NCI-H526 (cell line): ENCODE data around the gene CHPT1.
"Not testable (repeated sequence)": the region's sequence is repeated elsewhere in the genome, so short reads cannot be mapped to it uniquely, and the experiment has no call there.

Experiments used
- DNase-seq, 2 experiments: peaks; one replicate each; lab custom pipeline; 2025; lab: John Stamatoyannopoulos, UW

CHPT1 gene

DNA sequence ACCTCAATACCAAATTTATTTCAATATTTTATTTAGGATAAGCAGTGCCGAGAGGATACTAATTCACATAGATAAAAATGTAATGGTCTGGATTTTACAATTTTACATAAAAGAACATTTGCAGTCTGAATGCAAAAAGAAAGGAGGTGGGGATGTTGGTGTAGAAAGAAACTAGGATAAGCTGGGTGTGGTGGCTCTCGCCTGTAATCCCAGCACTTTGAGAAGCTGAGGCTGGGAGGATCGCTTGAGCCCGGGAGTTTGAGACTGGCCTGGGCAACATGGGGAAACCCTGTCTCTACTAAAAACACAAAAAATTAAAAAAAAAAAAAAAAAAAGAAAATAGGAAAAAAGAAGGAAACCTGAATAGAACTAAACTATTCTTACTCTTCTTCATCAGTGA is 25.0 kb downstream of the CHPT1 start:
- no peak for DNase-seq

DNA sequence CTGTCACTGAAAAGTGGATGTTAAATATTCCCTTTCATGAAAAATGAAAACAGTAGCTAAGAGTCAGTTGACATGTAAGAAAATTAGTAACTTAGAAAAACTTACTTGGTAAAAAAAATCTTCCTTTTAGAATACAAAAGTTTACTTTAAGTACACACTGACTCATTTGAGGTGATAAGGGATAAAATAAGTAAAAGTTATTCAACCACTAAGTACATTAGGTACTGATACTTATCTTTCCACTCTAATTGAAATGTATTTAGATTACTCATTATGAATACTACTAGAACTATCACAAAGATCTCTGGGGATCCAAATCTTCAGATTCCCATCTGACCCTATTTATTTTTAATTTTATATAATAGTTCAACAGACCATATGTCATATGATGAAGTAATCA is 29.7 kb downstream of the CHPT1 start:
- DNase-seq, result no peak

DNA sequence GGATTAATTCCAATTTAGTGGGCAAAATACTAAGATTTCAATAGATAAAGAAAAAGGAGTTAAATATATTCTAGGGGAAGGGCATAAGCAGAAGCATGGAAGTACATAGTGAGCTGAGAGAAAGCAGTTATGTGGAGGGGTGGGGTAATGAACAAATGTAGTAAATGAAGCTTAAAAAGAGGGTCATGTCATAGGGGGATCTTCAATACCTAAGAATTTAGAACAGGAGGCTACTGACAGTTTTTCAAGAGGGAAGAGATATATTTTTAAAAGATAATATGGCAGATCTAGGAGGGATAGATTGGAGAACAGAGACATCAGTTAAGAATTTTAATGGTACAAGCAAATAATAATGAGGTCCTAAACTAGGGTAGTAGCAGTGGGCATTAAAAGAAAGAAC is 32.4 kb downstream of the CHPT1 start:
- DNase-seq, result no peak

DNA sequence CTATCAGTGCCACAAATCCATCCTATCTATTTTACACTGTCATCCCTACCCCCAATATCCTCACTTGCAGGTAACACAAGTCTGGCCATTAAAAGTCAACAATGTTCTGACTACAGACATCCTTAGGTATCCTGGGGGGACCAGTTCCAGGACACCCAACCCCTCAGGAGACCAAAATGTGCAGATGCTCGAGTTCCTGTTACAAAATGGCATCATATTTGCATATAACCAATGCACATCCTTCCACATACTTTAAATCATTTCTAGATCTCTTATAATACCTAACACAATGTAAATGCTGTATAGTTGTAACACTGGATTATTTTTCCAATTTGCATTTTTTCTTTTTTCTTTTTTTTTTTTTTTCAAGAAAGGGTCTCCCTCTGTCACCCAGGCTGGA is 34.9 kb downstream of the CHPT1 start:
- no peak for DNase-seq

DNA sequence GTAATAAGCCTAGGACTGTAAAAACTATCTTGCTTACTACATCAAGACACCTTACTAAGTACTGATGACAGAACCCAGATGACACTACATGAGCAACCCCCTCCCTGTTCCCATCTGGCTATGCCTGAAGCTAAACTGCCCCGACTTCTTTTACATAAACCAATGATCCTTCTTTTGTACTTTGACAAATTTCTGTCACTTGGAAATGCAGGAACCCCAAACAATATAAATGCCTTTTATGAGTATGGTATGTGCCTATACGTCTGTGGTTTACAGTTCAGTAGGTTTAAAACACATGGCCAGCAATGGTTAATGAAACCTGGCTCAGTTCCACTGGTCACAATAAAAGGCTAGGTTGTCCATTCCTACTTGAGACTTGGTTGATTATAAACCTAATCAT is 35.7 kb downstream of the CHPT1 start:
- no peak for DNase-seq

DNA sequence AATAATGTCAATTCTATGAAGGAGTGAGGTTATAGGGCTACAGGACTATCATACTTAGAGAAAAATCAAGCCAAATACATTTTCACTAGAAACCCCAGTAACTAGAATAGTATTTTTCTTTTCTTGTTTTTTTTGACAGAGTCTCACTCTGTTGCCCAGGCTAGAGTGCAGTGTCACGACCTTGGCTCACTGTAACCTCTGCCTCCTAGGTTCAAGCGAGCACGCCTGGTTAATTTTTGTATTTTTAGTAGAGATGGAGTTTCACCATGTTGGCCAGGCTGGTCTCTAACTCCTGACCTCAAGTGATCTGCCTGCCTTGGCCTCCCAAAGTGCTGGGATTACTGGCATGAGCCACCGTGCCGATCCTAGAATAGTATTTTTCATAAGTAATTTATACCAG is 37.0 kb downstream of the CHPT1 start:
- DNase-seq, result not testable (repeated sequence)

DNA sequence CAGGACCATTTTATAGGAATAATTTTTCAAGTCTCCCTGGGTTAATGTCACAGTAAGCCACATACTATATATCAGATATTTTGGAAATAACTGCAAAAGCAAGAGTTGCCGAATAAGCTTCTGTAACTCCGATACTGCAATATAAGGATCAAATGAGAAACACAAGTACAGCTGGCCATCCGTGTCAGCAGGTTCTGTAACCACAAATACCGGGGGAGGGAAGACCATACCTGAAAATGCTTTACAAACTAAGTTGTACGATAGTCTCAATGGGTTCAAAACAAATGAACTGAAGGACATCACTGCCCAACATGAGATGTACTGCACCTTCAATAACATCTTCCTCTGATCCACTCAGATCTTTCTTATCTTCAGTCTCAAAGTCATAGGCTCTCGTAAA is 40.0 kb downstream of the CHPT1 start:
- DNase-seq, result no peak

DNA sequence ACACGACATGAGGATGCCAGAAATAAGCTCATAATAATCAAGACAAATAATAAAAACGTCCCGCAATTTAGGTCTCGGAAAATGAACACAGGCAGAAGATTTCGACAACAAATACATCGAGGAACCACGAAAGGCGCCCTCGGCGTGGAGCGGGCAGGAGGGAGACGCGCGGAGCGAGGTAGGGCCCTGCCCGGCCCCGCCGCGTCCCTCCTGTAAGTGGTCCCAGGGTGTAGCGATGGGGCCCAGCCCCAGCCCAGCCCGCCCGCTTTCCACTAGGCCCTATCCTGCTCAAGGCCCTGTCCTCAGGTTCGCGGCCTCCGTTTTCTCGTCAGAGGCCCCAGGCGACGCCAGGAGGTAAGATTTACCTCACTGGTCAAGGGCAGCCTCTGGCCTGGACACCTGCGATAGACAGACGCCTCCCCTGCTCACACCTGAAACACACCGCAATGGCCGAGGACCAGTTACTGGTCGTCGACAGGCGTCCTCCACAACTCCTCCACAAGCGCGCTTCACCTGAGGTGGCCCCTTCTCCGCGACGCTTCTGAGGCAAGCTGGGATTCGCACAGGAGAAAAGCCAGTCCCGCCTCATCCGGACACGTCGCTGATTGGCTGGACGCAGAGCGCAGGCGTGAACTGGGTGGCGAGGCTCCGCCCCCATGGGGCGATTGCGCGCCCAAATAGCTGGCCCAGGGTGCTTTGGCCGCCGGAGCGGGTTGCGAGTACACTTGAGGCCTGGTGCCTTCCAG is 41.7 kb downstream of the CHPT1 start, which contains the start of gene SYCP3:
TSS of gene SYCP3 (minus strand) at position 543 of the 746 bp plus-strand sequence. CDS start 1,527 bp downstream, outside the sequence.
- DNase-seq, result no peak

DNA sequence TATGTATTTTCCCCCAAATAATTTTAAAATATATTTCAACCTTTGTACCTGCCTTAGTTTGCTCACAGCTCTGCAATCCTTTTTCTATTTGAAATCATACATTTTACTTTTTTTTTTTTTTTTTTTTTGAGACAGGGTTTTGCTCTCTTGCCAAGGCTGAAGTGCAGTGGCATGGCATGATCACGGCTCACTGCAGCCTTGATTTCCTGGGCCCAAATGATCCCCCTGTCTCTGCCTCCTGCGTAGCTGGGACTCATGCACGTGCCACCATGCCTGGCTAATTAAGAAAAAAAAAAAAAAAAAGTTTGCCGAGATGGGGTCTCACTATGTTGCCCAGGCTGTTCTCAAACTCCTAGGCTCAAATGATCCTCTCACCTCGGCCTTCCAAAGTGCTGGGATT is 43.1 kb downstream of the CHPT1 start:
- no peak for DNase-seq

DNA sequence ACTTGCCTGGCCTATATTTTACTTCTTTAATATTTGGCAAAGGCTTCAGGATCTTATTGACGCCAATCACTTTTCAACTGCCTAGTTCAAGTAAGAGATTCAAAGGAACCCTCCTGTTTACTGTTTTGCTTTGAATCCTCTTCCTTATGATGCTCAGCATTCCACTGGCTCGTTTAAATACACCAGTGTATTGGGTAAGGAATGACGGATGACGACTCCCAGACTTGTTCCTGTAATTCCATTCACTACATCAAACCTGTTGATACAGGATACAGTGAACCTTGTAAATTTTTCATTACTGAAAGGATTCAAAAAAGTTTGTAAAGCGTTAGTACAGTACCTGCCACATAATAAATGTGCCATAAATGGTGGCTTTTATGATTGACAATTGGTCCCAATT is 43.5 kb downstream of the CHPT1 start:
- no peak for DNase-seq

DNA sequence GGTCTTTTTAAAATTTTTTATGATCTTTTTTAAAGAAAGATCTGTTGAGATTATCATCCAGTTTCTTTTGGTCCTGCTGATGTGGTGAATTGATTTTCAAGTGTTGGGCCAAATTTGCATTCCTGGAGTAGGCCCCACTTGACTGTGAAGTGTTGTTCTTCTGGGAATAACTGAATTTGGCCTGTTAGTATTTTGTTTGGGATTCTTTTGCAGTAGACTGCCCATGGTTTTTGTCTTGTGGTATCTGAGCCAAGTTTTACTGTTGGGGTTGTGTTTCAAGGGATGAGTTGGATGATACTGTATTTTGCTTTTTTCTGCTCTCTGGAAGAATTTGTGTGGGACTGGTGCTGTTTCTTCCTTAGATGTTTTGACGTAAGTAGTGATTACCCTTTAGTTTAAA is 45.8 kb downstream of the CHPT1 start:
- no peak for DNase-seq

DNA sequence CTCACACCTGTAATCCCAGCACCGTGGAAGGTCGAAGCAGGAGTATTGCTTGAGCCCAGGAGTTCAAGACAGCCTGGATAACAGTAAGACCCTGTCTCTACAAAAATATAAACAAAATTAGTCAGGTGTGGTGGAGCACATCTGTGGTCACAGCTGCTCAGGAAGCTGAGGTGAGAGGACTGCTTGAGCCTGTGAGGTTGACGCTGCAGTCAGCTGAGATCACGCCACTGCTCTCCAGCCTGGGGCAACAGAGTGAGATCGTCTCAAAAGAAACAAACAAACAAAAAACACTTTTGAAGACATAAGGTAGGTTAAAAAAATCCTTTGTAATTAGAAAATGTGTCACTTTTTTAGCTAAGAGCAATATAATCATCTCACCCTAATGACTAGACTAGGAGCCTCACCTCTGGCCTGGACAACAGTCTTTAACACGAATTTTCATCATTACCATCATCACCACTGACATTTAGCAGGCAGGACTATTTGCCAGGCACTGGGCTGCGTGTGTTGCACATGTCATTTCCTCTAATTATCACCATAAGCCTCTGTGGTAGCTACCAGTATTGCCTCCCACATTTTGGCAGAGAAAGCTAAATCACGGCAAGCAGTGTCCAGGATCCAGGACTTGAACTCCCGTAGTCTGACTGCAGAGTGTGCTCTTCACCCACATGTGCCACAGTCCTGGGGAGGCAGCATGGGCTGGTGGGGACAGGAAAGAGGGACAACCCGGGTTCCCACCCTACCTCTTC is 46.5 kb downstream of the CHPT1 start:
- DNase-seq, result no peak

DNA sequence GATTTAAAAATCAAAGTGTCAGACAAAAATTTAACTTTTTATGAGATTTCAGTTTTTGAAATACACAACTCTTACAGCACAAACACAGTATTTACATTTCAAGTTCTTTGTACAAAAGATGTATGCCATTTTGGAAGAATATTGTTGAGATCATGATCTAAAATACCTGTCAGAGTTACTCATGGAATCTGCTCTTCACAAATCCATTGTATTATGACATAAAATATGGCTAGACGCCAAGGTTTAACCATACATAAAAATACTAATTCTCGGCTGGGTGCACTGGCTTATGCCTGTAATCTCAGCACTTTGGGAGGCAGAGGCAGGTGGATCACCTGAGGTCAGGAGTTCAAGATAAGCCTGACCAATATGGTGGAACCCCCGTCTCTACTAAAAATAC is 48.0 kb downstream of the CHPT1 start:
- no peak for DNase-seq

DNA sequence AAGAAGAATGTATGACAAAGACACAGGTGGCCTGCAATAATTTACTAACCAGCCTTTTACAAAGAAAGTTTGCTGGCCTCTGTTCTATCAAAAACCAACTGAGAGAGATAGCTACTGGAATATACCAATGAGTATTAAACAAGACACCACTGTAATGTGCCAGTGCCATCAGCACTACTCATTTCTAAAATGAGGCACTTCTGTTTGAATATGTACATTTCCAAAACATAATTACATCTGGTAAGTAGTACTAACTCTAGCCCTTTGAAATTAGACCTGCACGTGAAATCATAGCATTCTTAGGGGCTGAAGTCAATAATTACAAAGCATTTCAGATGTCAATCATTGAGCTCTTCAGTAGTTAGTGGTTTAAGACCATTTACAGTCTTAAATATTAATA is 48.8 kb downstream of the CHPT1 start:
- DNase-seq, result no peak

DNA sequence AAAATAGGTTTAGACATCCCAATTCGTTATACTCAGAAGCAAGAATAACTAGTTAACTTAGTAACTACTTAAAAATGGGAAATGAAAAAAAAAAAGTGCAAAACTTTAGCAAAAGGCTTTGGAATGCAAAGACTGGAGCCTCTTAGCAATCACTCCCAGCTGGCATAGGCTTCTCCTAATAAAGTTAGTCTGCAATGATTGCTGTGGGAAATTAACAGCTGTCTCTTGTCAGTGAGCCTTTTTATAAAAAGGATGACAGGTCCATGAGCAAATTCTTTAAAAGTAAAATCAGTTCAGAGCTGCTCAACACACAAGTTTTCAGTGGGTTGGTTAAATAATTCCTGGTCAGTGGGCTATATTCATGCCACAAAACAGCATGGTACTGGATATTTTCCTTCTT is 49.2 kb downstream of the CHPT1 start:
- DNase-seq, result no peak

DNA sequence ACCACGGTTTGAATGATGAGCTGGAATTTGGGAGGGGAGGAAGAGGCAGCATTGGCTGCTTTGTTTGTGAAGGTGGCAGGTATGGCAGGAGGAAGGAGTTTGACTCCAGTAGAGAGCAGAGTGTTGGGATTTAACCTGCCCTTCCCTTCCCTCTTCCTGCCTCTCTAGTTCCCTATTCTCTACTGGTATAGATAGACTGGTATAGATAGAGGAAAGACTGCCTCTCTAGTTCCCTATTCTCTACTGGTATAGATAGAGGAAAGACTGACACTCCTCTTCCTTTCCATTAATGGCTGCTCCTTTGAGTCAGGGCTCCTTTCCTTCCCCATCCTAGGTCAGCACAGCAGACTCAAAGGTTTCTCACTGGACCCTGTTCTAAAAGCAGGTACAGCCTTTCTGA is 50.3 kb downstream of the CHPT1 start:
- no peak for DNase-seq

DNA sequence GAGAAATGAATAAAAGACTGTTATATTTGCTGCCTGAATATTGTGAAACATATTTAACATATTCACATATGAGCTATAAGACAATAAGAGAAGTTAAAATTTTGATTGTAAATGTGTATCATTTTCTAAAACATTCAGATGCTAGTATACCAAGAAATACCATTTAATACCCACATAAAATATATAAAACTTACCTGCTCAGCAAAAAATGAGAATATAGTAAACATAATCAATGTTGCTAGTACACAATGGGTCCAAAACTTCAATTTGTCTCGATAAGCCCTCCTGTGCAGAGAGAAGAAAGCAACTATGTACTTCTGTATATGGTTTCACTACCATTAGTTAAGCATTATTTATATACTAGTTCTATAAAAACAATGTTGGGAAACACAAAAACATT is 51.5 kb downstream of the CHPT1 start:
- DNase-seq, result no peak

DNA sequence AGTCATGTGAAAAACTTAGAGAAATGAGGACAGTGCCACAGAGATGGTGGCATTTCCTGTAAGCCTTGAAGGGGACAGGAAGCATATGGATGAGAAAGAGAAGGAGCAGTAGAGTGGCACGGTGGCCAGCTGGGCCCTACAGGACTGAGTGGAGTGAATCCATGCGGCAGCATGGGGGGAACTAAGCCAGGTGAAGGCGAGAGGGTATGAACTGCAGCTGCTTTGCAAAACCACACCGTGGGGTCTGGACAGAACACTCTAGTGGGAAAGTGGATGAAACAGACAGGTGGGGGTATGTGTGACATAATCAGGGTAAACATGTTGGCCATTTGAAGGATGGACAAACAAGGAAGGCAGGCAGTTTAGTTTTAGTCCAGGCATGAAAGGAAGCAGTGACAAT is 52.2 kb downstream of the CHPT1 start:
- no peak for DNase-seq

DNA sequence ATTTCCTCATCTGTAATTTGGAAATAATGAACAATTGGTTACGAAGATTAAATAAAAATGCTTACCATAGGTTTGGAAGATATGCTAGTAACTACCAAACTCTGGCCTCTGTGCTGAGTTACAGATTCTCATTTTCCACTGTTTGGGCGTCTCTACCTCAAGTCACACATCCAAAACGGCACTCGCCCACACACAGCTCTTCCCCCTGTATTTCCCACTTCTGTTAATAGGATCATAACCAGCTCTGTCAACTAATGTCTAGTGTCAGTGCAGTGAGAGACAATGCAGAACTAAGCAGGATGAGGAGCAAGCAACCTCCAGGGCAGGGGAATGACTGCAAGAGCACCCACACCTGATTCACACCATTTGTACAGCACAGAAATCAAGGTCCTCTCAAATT is 52.7 kb downstream of the CHPT1 start:
- DNase-seq, result no peak

DNA sequence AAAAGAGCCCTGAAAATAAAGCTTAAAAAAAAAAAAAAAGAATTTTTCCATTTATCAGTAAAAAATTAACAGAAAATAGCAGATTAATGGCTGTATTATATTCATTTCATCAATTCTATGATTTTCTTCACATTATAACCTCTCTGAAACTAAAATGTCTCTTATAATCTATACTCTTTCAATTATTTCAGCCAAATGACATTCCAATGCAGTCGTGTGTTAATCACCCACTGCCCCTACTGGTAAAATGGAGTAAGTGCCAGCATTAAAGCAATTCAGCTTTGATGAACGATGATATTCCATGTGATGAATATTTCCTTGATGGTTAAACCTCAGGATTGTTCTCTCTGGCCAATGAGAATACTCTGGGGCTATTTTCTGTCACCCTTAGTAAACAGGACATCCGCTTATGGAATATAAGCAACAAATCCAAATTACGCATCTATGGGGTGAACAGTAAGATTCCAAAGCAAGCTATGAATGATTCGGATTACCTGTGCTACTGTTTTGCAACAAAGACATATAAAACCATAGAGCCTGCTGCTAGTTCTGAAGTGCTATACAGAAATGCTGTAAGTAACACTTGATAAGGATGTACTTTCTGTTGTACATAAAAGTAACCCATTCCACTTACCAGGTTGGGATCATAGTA is 62.1 kb downstream of the CHPT1 start:
- peak; percentile 16 to 55 for DNase-seq

DNA sequence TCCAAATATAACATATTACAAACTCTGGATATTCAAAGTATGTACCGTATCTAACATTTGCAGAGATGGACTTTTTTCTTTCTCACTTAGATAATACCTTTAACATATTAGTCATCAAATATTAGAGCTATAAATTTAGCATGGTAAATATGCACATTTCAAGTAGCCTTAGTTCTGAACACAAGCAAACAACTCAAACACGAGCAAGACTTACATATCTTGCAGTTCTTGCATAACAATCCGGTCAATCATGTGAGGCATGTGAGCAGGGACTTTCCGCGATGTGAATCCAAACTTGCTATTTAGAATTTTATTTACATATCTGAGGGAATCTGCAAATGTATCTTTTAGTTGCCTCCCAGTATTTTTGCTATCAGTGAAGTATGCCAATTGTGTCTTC is 63.9 kb downstream of the CHPT1 start:
- peak in 1 of 2 experiments; percentile 5 for DNase-seq

DNA sequence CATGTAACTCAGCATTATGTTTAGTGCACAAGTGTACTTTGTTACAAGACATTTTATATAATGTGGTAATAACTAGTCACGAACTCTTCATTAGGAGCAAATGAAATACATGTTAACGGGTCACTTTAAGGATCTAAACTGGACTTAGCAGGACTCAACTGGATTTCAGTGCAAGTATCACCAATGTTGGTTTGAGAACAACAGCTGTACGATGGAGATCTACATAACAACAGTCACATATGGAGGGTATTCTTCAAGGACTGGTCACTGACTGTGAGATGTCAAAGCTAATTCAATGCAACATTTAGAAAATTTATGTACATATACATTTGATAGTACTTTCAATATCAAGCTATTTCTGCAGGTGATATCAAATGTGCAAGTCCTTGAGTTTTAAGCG is 64.3 kb downstream of the CHPT1 start:
- no peak for DNase-seq

DNA sequence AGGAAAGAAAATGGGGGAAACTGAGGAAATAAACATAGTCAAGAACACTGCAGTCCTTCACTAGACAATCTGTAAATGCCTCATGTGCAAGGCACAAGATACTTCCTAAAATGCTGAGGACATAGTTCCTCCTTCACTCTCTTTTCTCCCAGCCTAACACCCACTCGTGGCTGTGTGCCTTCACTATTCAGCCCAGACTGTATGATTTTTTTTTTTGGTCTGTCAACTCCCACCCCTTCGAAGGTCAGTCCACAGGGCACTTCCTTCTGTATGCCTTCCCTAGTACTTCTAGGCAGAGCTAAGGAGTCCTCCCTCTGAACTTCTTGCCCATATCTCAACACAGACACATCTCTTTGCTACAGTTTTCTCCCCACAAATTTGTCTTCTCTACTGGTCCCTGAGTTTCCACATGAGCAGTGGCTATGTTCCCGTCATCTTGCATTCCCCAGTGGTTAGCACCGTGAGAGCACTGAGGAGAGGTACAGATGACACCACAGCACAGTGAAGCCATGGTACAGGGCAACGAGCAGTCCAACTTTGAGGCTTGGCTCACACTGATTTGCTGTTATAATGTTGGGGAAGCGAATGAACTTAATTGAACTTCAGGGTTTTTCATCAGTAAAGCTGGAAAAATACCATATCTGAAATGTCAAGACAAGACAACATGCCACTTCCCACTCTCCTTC is 65.9 kb downstream of the CHPT1 start:
- DNase-seq, result no peak
